GM19193 (cell line): ENCODE measurements around the gene ADAM12.

Experiments
- POLR2A ChIP-seq: IDR thresholded peaks from 4 replicates; pipeline ENCODE4 v1.6.1; 2011; ENCODE audit not compliant: insufficient read depth, insufficient read length; ENCODE audit errors: extremely low read depth

ADAM12 gene

GRCh38 chr10:125989791-125990190 is 398.5 kb downstream of the ADAM12 start:
- TF ChIP-seq POLR2A, result no peak

DNA sequence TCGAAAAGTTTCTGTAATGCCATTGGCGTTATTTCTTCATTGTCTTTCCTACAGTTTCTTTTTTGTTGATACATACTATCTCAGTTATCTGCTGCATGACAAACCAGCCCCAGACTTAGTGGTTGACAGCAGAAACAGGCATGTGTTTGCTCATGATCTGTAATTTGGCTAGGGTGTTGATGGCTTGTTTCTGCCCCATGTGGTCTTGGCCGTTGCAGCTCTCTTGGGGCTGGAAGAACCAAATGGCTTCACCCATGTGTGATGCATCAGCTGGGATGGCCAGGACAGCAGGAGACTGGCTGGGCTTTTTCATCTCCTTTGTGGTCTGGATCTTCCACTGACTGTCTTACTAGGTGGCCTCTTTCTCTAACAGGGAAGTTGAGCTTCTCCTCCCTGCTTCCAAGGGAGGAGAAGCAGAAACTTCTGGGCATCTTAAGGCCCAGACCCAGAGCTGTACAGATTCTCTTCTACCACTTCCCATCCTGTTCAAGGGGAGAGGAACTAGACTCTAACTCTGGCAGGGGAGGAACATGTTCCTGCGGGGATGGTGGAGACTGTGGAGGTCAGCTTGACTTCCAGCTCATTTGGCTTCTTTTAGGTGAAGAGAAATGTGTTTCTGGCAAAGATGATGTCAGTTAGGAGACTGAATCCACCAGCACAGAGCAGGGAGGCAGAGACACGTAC is 402.6 kb downstream of the ADAM12 start:
- TF ChIP-seq POLR2A, result no peak

GRCh38 chr10:125984865-125985495 is 403.3 kb downstream of the ADAM12 start:
- no peak for TF ChIP-seq POLR2A

GRCh38 chr10:125984346-125984745 is 403.9 kb downstream of the ADAM12 start:
- TF ChIP-seq POLR2A, result no peak

- TF ChIP-seq POLR2A, result no peak
These were observed 404.6 kb downstream of the ADAM12 start for GRCh38 chr10:125983656-125984055.

DNA sequence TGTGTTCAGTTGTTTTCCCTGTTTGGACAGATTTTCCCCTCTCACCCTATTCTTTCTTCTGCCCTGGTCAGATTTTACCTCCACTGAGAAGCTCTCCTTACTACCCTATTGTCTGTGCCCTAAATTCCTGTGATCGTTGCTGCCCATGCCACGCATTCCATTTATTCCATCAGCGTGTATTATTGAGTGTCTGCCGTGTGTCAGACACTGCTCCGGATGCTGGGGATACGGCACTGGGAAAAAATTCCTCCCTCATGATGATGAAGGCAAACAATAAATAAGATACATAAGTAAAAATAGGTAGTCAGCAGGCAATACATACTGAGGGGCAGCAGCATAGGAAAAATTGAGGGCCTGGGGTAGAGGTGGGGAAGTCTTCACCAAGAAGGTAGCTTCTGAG is 405.1 kb downstream of the ADAM12 start:
- TF ChIP-seq POLR2A, result no peak

DNA sequence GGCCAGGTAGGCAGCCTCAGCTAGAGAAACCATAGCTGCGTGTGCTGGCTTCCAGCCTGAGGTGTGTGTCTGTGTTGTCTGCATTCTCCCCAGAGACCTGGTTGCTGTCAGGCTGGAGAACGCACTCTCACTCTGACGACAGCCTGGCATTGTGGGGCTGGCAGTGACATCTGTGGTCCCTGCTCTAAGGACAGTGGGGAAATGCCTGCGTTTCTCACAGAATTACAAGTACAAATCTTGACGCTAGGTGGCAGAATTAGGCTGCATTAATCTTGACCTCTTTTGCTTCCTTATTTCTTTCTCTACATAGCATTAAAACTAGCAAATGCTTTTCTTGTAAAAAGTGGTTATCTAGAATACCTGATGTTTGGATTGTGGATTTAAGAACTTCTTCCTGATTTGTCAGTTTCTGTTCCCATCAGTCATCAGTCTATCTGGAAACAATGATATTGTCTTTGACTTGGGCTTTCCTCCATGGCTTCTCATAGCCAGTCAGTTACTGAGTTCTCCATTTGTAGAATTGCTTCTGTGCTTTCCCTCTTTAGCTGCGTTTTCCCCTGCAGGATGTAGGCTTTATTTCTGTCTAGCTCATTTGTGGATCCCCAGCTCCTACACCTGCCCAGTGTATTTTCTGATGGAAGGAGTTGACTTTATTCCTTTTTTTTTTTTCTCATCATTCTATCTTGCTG is 405.9 kb downstream of the ADAM12 start:
- no peak for TF ChIP-seq POLR2A

GRCh38 chr10:125980521-125981035 is 407.7 kb downstream of the ADAM12 start:
- TF ChIP-seq POLR2A, result no peak

- no peak for TF ChIP-seq POLR2A
These were observed 408.3 kb downstream of the ADAM12 start for GRCh38 chr10:125979976-125980375.

DNA sequence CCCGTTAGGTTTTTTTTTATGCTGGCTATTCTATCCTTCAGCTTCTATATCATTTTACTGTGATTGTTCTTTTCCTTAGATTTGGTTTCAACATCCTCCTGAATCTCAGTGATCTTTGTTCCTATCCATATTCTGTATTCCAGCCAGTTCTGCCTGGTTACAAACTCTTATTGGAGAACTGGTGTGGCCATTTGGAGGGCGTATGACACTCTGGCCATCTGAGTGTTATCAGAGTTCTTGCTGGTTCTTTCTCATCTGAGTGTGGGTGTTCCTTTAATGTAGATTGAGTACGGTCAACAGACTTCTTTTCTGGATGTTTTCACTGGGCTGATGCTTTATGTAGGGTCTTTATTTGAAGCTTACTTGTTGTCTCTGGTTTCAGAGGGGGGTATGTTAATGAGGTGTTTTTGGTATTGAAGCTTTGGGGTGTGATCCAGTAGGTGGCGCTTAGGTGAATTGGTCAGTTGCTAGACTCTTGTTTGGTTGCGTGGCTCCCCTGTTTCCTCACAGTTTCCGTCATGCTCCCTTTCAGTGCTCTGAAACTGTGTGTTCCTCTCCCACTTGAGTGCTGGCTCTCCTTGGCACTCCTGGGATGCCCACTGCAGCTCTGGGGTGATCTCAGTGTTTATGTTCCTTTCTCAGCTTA is 411.2 kb downstream of the ADAM12 start:
- no peak for TF ChIP-seq POLR2A

DNA sequence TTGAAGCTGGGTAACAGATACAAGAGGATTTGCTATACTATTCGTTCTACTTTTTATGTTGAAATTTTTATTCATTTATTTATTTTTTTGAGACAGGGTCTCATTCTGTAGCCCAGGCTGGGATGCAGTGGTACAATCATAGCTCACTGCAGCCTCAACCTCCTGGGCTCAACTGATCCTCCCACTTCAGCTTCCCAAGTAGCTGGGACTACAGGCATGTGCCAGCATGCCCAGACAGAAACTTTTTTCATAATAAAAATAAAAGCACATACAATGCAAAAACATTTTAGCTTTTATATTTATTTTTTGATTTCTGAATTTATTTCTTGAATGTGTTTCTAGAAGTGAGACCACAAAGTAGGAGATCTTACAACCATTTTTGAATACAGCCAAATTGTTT is 420.7 kb downstream of the ADAM12 start:
- no peak for TF ChIP-seq POLR2A

DNA sequence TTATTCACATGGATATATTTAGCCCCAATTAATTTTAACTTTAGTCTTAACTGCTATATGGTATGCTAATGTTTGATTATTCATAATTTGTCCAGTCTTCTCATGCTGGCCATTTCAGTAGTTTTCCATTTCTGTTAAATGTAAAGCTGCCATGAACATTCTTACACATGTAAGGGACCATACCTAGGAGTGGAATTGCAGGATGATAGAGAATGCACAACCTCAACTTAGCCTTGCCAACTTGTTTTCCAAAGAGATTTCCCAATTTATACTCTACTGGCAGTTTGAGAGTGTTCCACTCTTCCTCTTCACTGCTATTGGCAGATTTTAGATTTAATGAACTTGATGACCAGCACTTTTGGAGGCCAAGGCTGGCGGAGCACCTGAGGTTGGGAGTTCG is 423.7 kb downstream of the ADAM12 start:
- no peak for TF ChIP-seq POLR2A
